ENCODE data around the gene CROCC. TPM values are rescaled to one million over a fixed set of nuclear protein-coding genes. Genes with fewer than 3 reads are reported as not detected.

Gene CROCC
- total RNA-seq, 1 donor from 2014 or later = 15.2 TPM

- H3K27ac Mint-ChIP-seq = peak overlapping the region; percentile 69
- H3K4me2 ChIP-seq = no peak overlapping the region
- TF ChIP-seq EZH2 (IDR thresholded peaks at IDR 0.05) = no peak
- TF ChIP-seq, protein P1, sequence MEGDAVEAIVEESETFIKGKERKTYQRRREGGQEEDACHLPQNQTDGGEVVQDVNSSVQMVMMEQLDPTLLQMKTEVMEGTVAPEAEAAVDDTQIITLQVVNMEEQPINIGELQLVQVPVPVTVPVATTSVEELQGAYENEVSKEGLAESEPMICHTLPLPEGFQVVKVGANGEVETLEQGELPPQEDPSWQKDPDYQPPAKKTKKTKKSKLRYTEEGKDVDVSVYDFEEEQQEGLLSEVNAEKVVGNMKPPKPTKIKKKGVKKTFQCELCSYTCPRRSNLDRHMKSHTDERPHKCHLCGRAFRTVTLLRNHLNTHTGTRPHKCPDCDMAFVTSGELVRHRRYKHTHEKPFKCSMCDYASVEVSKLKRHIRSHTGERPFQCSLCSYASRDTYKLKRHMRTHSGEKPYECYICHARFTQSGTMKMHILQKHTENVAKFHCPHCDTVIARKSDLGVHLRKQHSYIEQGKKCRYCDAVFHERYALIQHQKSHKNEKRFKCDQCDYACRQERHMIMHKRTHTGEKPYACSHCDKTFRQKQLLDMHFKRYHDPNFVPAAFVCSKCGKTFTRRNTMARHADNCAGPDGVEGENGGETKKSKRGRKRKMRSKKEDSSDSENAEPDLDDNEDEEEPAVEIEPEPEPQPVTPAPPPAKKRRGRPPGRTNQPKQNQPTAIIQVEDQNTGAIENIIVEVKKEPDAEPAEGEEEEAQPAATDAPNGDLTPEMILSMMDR (IDR thresholded peaks at IDR 0.05) = no peak
- no peak for TF ChIP-seq EZH2phosphoT487 (IDR thresholded peaks at IDR 0.05)
Measured at GRCh38 chr1:16967095-16967575, 45.4 kb downstream of the CROCC start.

DNA sequence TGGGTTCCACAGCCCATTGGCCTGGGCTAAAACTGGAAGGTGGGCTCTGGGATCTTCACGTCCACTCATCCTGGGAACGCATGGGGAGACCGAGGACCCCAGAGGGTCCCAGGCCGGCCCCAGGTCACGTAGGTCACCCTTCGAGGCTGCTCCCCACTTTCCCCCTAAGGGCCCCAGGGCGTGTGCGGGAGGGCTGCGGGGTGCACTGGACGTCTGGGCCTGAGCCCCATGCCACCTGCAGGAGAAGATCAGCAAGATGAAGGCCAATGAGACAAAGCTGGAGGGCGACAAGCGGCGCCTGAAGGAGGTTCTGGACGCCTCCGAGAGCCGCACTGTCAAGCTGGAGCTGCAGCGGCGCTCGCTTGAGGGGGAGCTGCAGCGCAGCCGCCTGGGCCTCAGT, 46.2 kb downstream of the CROCC start:
- H3K4me2 ChIP-seq = no peak overlapping the region
- H3K4me3 ChIP-seq = no peak overlapping the region
- no peak for DNase-seq (ENCODE audit: low spot score)
- Mint-ChIP-seq H3K9me3 (no peaks in the 10 kb centered on the region), H3K4me1 (peaks cover 18% of the 10 kb centered on the region), H3K36me3 (peaks cover 16% of the 10 kb centered on the region), H3K27ac (no peak overlapping the region), H3K4me3 (no peak overlapping the region), H3K27me3 (ENCODE audit: insufficient read depth, low read depth) (no peaks in the 10 kb centered on the region)
- H3F3A ChIP-seq (ENCODE audit: low read depth) = peaks cover 29% of the 10 kb centered on the region
- no peaks in the 10 kb centered on the region for H3K36me3 ChIP-seq
- peaks cover 16% of the 10 kb centered on the region for H3K4me1 ChIP-seq
- TF ChIP-seq EZH2 (IDR thresholded peaks at IDR 0.05) (no peak), EZH2phosphoT487 (IDR thresholded peaks at IDR 0.05) (no peak)
- TF ChIP-seq, protein P1 (IDR thresholded peaks at IDR 0.05) = no peak
- H3K27me3 ChIP-seq = no peaks in the 10 kb centered on the region
- no peak overlapping the region for H3K9ac ChIP-seq
- no peaks in the 10 kb centered on the region for H3K9me3 ChIP-seq (ENCODE audit: low read depth)
- H2AFZ ChIP-seq (replicated peaks) = no peak overlapping the region
- no peaks in the 10 kb centered on the region for H3K79me2 ChIP-seq (ENCODE audit: low read depth)
- H3K27ac ChIP-seq = no peak overlapping the region
- peaks cover 13% of the 10 kb centered on the region for H4K20me1 ChIP-seq (ENCODE audit: low read depth)

More at GRCh38 chr1:16967095-16967575, 45.4 kb downstream of the CROCC start:
- Mint-ChIP-seq H3K9me3 (no peaks in the 10 kb centered on the region), H3K4me1 (peaks cover 10% of the 10 kb centered on the region), H3K36me3 (peaks cover 15% of the 10 kb centered on the region), H3K4me3 (peak overlapping the region; percentile 58), H3K27me3 (ENCODE audit: insufficient read depth, low read depth) (no peaks in the 10 kb centered on the region)
- Histone ChIP-seq H3K36me3 (no peaks in the 10 kb centered on the region), H2AFZ (replicated peaks) (no peak overlapping the region), H3K9me3 (ENCODE audit: low read depth) (no peaks in the 10 kb centered on the region), H3K79me2 (ENCODE audit: low read depth) (no peaks in the 10 kb centered on the region), H3F3A (ENCODE audit: low read depth) (peaks cover 23% of the 10 kb centered on the region), H3K27me3 (no peaks in the 10 kb centered on the region), H3K4me1 (peaks cover 8% of the 10 kb centered on the region), H3K9ac (no peak overlapping the region), H3K27ac (no peak overlapping the region), H4K20me1 (ENCODE audit: low read depth) (peaks cover 5% of the 10 kb centered on the region), H3K4me3 (no peak overlapping the region)
- DNase-seq (ENCODE audit: low spot score) = no peak

DNA sequence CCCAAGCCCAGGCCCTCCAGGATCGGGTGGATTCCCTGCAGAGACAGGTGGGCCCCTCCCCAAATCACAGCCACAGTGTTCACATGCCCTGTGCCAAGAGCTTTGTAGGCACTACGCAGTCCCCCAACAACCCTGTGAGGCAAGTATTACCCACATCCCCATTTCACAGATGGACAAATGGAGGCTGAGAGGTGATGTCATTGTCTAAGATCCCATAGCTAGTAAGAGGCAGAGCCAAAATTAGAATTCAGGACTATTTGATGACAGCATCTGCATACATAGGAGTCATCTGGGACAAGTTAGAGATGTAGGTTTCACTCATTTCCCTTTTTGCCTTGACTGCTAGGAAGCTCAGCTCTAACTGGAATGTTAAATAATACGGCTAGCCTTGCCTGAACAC, 46.6 kb downstream of the CROCC start:
- Histone ChIP-seq H3K27me3 (no peaks in the 10 kb centered on the region), H3K27ac (no peak overlapping the region), H3K79me2 (ENCODE audit: low read depth) (no peaks in the 10 kb centered on the region), H3F3A (ENCODE audit: low read depth) (peaks cover 29% of the 10 kb centered on the region), H3K4me1 (peaks cover 18% of the 10 kb centered on the region), H3K9me3 (ENCODE audit: low read depth) (no peaks in the 10 kb centered on the region), H2AFZ (replicated peaks) (no peak overlapping the region), H4K20me1 (ENCODE audit: low read depth) (peaks cover 17% of the 10 kb centered on the region), H3K4me3 (no peak overlapping the region), H3K9ac (no peak overlapping the region), H3K4me2 (no peak overlapping the region), H3K36me3 (no peaks in the 10 kb centered on the region)
- no peak overlapping the region for H3K27ac Mint-ChIP-seq
- TF ChIP-seq, protein P1 (IDR thresholded peaks at IDR 0.05) = no peak
- TF ChIP-seq EZH2phosphoT487 (IDR thresholded peaks at IDR 0.05) = no peak
- TF ChIP-seq EZH2 (IDR thresholded peaks at IDR 0.05) = no peak
- no peak overlapping the region for H3K4me3 Mint-ChIP-seq
- H3K27me3 Mint-ChIP-seq (ENCODE audit: insufficient read depth, low read depth) = no peaks in the 10 kb centered on the region
- H3K9me3 Mint-ChIP-seq = no peaks in the 10 kb centered on the region
- peaks cover 16% of the 10 kb centered on the region for H3K36me3 Mint-ChIP-seq
- no peak for DNase-seq (ENCODE audit: low spot score)
- H3K4me1 Mint-ChIP-seq = peaks cover 21% of the 10 kb centered on the region

All from neural progenitor cell (in vitro differentiated cells).